Mesothelial cell of epicardium (in vitro differentiated cells): ENCODE measurements around the gene IPO11. TPM values are rescaled to one million over a fixed set of nuclear protein-coding genes. Genes with fewer than 3 reads are reported as not detected.

Experiments
- DNase-seq, 2 experiments: peaks; one replicate each; pipeline ENCODE4 v3.0.0; 2021; ENCODE audit warnings: low spot score in 2 of 2; ENCODE audit not compliant: unreplicated experiment in 2 of 2
- H3K27ac Mint-ChIP-seq: 2 replicates; pipeline ENCODE4 v1.8.0; 2021; ENCODE audit warnings: mixed read lengths
- H3K27me3 Mint-ChIP-seq: 2 replicates; pipeline ENCODE4 v1.8.0; 2021; ENCODE audit warnings: low read depth, mixed read lengths
- H3K36me3 Mint-ChIP-seq: 2 replicates; pipeline ENCODE4 v1.8.0; 2021; ENCODE audit warnings: mixed read lengths
- H3K4me1 Mint-ChIP-seq: 2 replicates; pipeline ENCODE4 v1.8.0; 2021; ENCODE audit warnings: mixed read lengths
- H3K4me3 Mint-ChIP-seq: 2 replicates; pipeline ENCODE4 v1.8.0; 2021; ENCODE audit warnings: mild to moderate bottlenecking, moderate library complexity, mixed read lengths
- H3K9me3 Mint-ChIP-seq: 2 replicates; pipeline ENCODE4 v1.8.0; 2021; ENCODE audit warnings: mixed read lengths
- CTCF ChIP-seq: fragments of 200-600 bp; sonication (generic); IDR thresholded peaks from one replicate; pipeline ENCODE4 v1.5.0; 2021; ENCODE audit warnings: antibody characterized with exemption; ENCODE audit not compliant: unreplicated experiment
- total RNA-seq: library from RNA; stranded (reverse); gene quantifications from 3 replicates; pipeline ENCODE4 v1.2.1, GENCODE V29; 2021

The IPO11 gene
- total RNA-seq, 1 donor from 2014 or later, result 31.9 TPM

GRCh38 chr5:62473209-62473608 is 60.6 kb downstream of the IPO11 start:
- Mint-ChIP-seq H3K4me1 (no peaks in the 10 kb centered on the region), H3K36me3 (peaks cover 19% of the 10 kb centered on the region), H3K9me3 (peaks cover 4% of the 10 kb centered on the region), H3K27ac (no peak overlapping the region), H3K4me3 (no peak overlapping the region), H3K27me3 (no peaks in the 10 kb centered on the region)
- no peak for DNase-seq
- TF ChIP-seq CTCF, result no peak

- peaks cover 17% of the 10 kb centered on the region for H3K36me3 Mint-ChIP-seq
- no peaks in the 10 kb centered on the region for H3K4me1 Mint-ChIP-seq
- H3K27ac Mint-ChIP-seq, result no peak overlapping the region
- peaks cover 7% of the 10 kb centered on the region for H3K9me3 Mint-ChIP-seq
- no peak for TF ChIP-seq CTCF
- no peaks in the 10 kb centered on the region for H3K27me3 Mint-ChIP-seq
- no peak overlapping the region for H3K4me3 Mint-ChIP-seq
- no peak for DNase-seq
Measured at GRCh38 chr5:62475072-62475471, 62.5 kb downstream of the IPO11 start.

- Mint-ChIP-seq H3K4me1 (no peaks in the 10 kb centered on the region), H3K4me3 (no peak overlapping the region), H3K27me3 (no peaks in the 10 kb centered on the region), H3K36me3 (peaks cover 26% of the 10 kb centered on the region), H3K9me3 (peaks cover 16% of the 10 kb centered on the region), H3K27ac (peak overlapping the region; percentile 15)
- DNase-seq, result no peak
- no peak for TF ChIP-seq CTCF
Measured at GRCh38 chr5:62477801-62478200, 65.2 kb downstream of the IPO11 start.

- H3K36me3 Mint-ChIP-seq, result peaks cover 33% of the 10 kb centered on the region
- no peak for TF ChIP-seq CTCF
- H3K4me1 Mint-ChIP-seq, result peaks cover 7% of the 10 kb centered on the region
- no peak for DNase-seq
- H3K27me3 Mint-ChIP-seq, result no peaks in the 10 kb centered on the region
- H3K9me3 Mint-ChIP-seq, result peaks cover 12% of the 10 kb centered on the region
- H3K4me3 Mint-ChIP-seq, result no peak overlapping the region
- peak overlapping the region; percentile 1 for H3K27ac Mint-ChIP-seq
Measured at GRCh38 chr5:62483556-62483955, 71.0 kb downstream of the IPO11 start.

GRCh38 chr5:62486672-62487071 is 74.1 kb downstream of the IPO11 start:
- H3K4me3 Mint-ChIP-seq, result no peak overlapping the region
- H3K27me3 Mint-ChIP-seq, result no peaks in the 10 kb centered on the region
- no peak overlapping the region for H3K27ac Mint-ChIP-seq
- no peaks in the 10 kb centered on the region for H3K9me3 Mint-ChIP-seq
- DNase-seq, result no peak
- peaks cover 17% of the 10 kb centered on the region for H3K36me3 Mint-ChIP-seq
- TF ChIP-seq CTCF, result no peak
- H3K4me1 Mint-ChIP-seq, result peaks cover 7% of the 10 kb centered on the region

GRCh38 chr5:62488531-62488930 is 76.0 kb downstream of the IPO11 start:
- H3K27me3 Mint-ChIP-seq, result no peaks in the 10 kb centered on the region
- DNase-seq, result no peak

More at GRCh38 chr5:62488531-62488930, 76.0 kb downstream of the IPO11 start:
- H3K36me3 Mint-ChIP-seq, result peaks cover 22% of the 10 kb centered on the region
- no peak overlapping the region for H3K27ac Mint-ChIP-seq
- no peak for TF ChIP-seq CTCF
- no peak overlapping the region for H3K4me3 Mint-ChIP-seq
- H3K9me3 Mint-ChIP-seq, result no peaks in the 10 kb centered on the region
- H3K4me1 Mint-ChIP-seq, result peaks cover 5% of the 10 kb centered on the region
